T-helper 2 cell treated with Interferon-gamma antibody and Interleukin-4, amounts not matched to agents 100 ng/mL and 5 ng/mL, for 36 hours (primary cell): ENCODE data around the gene ZNF516. TPM values are rescaled to one million over a fixed set of nuclear protein-coding genes. Genes with fewer than 3 reads are reported as not detected.

Source experiments
- intact Hi-C: fragments of 100-400 bp; cut with micrococcal nuclease; formaldehyde crosslinking; loops from one replicate; pipeline ENCODE4 v1.15.1; 2023
- total RNA-seq: library from RNA; stranded (reverse); gene quantifications from 2 replicates; pipeline ENCODE4 v1.2.3, GENCODE V29; 2022

Gene ZNF516
- total RNA-seq, 1 donor from 2014 or later = 2.2 TPM

DNA sequence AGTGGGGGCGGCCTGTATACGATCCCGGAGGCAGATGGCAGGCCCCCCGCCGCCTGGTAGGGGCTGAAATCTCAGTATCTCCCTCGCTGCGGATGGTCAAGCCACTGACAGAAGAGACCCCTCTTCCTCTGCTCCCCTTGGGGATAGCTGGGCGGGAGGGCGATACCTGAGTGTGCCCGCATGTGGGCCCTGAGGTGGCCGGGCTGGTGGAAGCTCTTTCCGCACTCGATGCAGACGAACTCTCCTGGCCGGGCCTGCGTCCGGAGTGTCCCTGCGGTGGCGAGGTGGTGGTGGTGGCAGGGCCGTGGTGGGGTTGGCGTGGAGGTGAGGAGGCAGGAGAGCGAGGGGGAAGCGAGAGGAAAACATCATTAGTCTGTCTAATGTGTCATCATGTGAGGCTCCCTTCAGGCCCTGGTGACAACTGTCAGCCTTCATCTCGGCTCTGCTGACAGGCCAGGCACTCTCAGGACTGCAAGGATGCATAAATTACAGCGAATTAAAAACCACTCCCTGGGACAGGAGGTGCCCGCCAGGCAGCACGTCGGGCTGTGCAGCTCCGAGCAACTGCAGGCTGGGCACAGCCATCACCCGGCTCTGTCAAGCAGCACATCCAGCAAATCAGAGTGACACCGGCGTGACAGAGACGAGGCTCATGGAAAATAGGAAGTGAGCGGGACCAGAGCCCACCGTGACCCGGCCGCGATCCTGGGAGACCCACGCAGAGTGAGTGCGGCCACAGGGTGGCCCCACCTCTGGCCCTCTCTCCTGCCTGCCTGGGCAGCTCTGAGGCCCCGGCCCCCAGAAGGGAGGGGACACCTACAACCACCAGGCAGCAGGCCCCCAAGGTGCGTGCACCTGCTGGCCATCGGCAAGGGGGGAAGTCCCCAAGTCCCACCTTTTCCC, 123.5 kb downstream of the ZNF516 start:
- intact Hi-C loops = loop anchor here (5.0 kb wide), 1 partner anchor 121 kb away; no protein-coding TSS in a partner anchor

DNA sequence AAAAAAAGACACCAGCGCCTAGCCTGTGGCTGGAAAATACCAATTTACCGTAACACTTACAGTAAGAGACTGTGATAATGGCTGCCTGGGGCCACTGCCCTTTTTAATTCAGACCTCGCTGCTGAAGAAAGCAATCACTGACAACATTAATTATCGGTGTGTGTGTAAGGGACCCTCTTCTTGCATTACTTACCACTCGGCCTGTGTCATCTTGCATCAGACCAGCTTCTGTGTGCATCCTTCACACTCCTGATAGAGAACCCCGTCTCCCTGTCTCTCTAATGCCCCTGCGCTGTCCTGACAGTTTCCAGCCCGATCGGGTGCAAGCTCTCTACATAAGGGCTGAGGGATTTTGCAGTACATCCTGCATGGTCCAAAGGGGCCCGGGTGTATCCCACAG, 124.4 kb downstream of the ZNF516 start:
- intact Hi-C loops = loop anchor here (5.0 kb wide), 1 partner anchor 122 kb away; no protein-coding TSS in a partner anchor

DNA sequence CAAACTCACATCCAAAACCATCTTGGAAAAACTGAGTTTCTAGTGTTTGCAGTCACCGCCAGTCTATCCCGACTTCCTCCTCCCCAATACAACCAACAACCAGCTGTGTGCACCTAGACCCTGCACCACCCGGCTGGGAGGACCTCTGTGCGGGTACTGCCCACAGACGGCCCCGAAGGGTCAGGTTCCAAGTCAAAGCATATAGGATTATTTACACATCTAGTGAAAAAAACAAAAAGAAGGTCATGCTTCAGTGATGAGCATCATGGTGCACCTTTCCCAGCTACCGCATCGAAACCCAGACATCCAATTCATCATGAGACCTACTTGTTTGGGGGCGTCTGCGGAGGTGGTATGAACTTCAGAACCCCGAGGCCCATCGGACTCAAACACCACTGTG, 124.8 kb downstream of the ZNF516 start:
- intact Hi-C loops = loop anchor here (5.0 kb wide), 1 partner anchor 122 kb away; no protein-coding TSS in a partner anchor

DNA sequence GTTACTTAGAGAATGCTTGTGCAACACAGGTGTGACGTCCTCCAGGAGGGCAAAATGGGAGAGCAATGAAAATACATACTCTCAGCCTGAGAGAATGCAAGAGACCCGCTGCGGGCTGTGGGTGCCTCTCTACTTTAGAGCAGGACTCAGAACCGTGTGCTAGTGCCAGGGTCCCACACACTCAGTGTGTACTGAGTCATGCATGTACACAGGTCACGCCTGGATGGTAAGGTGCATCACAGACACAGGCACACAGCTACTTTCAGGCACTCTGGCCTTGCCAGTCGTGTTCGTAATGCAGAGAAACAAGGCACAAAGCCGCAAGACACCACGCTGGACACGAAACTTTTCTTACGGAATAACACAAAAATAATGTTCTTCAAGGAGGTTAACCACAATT, 125.3 kb downstream of the ZNF516 start:
- intact Hi-C loops = loop anchor here (5.0 kb wide), 1 partner anchor 123 kb away; no protein-coding TSS in a partner anchor

DNA sequence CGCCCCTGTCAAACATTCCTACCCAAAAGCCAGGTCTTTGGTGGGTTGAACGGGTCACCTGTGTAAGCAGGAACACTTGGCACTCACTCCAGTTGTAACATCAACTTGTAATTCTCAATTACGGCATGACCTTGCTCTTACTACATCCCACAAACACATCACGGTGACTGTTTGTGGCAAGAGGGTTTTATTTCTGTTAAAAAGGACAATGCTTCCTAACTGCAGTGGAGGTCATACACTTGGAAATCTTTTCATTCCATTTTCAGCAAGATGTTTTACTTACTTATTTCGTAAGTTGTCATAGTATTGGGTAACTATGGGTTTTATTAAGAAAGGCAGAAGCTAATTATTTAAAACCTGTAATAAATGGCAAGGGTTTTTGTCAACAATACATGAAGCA, 126.1 kb downstream of the ZNF516 start:
- intact Hi-C loops = no loop called here

DNA sequence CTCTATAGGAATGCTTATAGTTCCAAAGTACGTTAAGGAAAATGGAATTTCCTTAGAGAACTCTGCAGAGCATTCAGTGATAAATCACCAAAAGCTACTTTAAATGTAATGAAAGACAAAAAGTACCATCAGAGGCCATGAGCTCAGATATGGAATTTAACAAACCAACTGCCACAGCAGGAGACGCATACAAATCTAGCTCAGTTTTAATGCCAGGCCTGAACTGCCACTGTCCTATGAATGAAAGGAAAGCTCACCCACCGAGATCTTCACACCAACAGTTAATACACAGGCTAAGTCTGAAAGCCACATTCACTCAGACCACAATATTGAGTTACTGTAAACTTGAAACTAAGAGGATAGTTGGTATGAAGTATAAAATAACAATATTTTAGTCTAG, 126.8 kb downstream of the ZNF516 start:
- intact Hi-C loops = no loop called here

DNA sequence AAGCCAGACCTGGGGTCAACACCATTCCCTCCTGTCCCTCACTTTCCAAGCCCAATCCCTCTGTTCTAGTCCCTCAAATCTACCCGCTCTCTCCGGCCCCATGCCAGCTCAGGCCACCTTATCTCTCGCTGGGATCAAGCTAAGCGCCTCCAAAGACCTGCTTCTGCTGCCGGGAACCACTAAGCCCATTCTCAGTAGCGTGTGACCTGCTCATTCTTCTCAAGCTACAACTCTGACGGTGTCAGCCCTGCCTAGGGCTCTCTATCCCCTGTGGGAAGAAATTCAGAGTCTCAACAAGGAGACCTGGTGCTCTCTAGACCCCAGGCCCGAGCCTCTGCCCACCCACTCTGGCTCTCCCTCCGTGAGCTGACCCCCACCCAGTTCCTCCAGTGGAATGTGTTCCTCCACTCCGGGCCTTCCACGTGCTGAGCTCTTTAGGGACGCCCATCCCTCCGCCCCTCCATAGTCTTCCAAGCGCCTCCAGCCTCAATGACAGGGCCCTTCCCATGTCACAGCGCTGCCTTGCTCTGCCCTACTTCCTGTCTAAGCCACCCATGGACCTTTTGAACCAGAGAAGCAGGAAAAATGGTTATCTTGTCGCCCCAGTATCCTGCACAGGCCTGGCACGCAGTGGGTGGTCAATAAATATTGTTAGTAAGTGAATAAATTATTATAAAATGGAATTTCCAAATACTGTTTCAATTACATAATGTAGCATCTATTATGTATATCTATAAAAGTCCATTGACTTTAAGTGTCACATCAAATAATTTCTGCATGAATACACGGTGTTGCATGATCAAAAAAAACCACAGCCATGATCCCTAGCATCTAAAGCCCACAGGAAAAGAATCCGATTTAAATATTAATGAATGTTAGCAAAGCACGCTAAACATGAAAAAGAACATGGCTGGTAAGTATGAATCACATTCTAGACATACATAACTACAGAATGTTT, 127.6 kb downstream of the ZNF516 start:
- intact Hi-C loops = no loop called here

DNA sequence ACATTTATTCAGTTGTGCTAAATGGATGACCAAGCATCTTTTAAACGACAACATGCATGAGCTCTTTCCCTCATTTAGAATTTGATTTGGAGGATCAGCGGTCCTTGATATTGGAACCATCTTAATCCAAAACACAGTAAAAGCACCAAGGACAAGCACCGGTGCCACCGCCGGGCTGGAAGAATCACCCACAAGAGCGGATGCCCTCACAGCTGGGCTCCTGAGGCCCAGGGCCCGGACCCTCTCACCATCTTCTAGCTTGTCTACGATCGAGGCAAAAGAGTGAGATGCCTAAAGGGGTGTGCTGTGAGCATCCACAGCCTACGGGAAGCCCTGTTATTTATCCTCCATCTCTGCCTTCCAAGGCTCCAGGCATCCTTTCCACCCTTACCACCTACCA, 129.5 kb downstream of the ZNF516 start:
- intact Hi-C loops = no loop called here

DNA sequence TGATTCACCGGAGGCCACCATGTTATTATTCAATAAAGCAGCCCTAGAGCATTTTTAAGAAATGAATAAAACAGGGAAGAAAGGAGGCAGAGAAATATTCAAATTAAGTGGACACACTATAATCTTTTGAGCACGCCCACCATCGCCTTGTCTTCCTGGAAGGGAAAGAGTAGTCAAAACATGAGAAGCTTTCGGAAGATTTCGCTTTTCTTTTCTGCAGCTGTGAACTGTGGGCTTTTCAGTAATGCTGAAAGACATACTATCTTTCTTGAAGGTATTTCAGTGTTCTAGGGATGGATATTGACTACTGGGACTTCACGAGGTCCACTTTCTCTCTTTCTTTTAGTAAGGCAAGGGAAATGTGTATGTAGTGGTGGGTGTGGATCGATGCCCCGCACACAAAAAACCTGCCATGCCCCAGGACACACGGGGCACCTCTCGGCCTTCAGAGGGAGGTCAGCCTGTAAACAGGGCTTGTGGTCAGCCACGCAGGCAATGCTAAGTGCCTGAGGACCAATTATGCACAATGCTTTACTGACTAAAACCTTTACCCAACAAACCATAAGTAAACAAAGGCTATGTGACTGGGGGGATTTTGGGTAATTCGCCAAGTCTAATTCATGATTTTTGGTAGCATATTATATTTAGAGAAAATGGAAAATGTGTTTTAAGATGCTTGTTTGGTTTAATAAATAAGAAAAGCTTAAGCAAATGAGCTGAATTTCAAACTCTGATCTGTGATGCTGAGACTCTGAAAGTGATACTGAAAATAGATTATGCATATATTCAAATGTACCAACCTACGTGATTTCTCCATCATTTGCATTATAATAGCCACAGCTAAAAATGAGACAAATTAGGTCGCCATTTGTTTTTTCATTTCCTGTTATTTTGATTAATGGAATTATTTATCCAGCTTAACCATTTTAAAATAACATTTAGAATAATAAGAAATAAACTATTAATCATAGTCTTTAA, 130.5 kb downstream of the ZNF516 start:
- intact Hi-C loops = no loop called here

DNA sequence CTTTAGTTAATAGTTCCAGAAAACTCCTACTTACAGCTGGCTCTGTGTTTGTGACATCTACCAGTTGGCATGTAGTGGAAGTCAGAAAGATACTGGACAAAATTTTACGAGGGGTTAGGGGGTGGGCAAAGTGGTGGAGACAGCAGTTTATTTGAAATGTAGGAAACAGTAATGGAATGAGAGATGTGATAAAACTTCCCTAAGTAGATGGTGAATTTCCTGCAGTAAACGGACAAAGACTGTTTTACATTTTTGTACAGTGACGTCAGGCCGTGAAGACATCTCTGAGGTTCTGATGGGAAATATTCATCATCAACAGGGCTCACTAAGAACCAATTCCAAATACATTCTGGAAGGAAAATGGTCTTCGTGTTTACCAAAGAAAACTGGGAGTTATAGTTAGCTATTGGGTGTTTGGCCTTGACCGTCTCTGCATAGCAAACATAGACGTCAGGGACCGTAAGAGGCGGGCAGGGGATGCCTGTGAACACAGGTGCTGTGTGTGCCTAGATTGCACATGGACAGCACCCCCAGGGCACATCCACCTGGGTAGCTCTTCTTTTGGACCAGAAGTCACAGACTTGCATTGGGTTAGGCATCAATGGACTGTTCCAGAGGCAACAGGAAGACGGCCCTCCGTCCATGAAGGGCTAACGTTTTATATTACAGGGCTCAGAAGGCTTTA, 131.5 kb downstream of the ZNF516 start:
- intact Hi-C loops = no loop called here

DNA sequence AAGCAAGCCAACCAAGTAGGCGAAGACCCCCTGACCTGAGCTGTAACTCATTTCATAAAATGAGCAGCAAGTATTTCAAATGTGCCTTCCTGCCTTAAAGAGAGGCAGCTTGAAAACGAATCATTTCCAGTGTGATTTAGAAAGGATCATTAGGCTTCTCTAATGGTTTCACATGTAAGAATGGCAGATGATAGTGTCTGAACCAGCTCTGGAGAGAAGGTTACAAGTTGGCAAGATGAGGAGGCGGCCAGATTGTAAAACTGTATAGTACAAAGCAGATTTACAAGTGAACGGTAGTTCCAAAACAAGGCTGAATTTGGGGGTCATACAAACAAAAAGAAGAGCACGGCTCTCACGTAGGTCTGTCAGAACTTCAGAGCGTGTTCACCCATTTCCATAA, 132.4 kb downstream of the ZNF516 start:
- intact Hi-C loops = no loop called here

DNA sequence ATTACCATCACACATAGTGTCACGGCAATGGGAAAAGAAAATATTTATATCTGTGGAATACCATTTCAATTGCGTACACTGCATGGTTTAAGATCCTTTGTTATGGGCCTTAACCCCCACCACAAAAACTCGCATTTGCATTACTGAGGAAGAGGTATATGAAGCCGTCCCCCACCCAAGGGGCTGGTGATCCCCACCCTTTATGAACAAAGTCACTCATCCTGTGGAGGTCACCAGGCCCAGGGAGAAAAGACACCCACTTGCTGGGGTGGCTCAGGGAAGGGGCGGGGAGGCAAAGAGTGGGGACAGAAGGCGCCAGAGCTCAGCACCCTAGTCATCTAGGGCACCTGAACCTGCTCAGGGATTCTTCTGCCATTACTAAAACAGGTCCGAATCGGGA, 133.8 kb downstream of the ZNF516 start:
- intact Hi-C loops = no loop called here

DNA sequence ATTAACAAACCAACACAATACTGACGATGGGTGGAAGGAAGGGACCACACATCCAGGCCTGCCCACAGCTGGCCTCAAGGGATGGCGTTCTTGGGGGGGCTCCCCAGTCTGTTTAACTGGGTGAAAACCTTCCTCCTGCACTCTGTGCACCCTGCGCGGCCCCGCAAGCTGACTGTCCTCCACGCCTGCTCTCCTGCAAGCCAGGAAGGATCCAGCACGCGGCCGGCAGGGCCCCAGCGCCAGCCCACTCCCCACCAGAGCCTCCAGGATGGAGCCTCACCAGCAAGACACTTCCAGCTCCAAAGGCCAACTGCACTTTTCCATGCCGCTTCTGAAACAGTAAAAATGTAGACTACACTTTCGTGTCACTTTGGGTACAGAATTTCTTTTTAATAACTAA, 135.1 kb downstream of the ZNF516 start:
- intact Hi-C loops = no loop called here

DNA sequence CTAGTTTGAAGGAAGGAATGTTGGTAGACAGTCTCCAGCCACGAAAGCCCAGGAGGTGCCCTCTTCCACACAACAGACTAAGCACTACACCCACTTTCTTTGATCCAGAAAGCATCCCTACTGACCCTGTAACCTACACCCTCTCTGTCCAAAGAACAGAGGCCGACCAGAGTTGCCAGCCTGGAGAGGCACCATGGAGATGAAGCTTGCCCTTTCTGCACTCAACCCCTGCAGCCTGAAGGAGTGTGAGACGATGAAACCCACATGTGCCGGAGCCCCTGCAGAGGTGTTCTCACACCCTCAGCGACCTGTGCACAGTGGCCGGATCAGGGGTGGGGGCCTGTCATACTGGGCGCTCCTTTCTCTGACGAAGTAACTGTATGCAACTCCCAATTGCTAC, 136.3 kb downstream of the ZNF516 start:
- intact Hi-C loops = no loop called here

DNA sequence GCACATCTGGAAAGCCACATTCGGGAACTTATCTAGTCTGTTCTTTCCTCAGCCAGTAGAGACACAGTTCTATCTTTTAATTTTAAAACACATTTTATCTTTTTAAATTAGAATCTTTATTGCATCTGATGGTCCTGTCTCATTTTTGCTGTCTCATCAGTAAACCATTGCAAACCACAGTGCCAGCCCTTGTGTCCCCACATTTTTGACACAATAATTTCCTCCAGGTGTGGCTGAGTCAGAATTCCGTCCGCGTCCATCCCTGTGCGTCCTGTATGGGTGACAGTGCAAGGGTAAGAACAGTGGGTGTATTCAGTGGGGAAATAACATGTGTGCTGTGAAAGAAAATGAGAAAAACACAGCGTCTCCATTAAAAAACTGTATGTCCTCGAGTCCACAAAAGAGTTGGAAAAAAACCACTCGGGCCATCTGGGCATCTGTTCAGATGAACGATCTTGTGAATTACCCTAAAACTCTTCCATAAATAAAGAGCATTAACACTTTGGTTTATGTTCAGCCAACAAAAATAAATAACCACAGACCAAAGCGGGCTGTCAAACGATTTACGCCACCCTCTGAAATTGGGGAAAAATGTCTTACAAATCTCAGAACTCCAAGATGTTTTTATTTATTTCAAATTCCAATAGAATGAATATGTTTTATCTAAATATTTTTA, 137.3 kb downstream of the ZNF516 start:
- intact Hi-C loops = no loop called here

DNA sequence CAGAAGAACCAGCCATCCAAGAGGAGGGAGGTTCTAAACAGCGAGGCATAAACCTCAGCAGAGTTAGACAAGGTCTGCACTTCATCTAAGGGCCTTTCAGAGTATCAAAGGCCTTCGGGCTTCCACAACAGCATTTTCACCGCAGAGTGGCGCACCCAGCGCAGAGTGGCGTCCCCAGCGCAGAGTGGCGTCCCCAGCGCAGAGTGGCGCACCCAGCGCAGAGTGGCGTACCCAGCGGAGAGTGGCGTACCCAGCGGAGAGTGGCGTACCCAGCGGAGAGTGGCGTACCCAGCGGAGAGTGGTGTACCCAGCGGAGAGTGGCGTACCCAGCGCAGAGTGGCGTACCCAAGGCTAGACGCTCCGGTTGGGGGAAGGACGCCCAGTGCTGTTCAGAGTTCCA, 137.9 kb downstream of the ZNF516 start:
- intact Hi-C loops = no loop called here

DNA sequence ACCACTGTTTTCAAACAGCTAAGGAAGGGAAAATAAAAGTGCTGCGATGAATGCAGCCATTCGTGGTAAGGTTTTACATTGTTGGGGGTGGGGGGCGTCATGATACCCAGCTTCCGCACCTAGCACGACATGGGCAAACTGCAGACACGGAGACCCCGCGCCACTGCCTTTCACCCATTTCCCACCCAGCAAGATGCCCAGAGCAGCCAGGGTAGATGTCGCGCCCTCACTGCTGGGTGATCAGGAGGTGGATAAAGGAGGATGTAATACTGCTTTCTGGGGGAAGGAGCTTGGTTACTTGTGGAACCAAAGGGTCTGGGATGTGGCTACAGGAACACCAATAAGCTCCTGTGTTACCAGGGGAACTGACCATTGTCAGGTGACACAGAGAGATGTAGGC, 138.4 kb downstream of the ZNF516 start:
- intact Hi-C loops = no loop called here

DNA sequence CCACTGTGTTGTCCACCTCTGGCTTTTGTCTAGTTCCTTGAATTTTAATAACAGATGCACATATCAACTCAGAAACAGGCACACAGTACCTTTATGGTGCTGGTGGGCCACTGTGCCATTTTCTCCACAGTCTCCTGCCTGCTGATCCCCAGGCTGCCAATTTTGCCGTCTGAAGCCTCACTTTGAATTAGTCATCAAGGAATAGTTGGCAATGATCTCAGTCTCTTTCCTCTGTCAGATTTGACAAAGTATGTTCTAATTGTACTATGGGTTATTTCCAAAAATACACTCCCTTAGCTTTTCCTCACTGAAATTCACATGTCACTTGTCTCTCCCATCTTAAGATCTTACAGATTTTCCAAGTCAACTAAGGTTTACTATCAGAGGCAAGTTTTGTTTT, 140.7 kb downstream of the ZNF516 start:
- intact Hi-C loops = no loop called here

DNA sequence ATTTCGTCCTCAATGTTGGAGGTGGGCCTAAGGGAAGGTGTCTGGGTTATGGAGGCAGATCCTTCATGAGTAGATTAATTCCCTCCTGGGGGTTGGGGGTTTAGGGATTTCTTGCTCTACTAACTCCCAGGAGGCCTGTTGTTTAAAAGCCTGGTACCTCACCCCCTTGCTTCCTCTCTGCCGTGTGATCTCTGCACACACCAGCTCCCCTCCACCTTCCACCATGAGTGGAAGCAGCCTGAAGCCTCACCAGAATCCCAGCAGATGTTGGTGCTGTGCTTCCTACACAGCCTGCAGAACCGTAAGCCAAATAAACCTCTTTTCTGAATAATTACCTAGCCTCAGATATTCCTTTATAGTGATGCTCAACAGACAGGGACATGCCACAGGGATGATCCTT, 141.5 kb downstream of the ZNF516 start:
- intact Hi-C loops = no loop called here

DNA sequence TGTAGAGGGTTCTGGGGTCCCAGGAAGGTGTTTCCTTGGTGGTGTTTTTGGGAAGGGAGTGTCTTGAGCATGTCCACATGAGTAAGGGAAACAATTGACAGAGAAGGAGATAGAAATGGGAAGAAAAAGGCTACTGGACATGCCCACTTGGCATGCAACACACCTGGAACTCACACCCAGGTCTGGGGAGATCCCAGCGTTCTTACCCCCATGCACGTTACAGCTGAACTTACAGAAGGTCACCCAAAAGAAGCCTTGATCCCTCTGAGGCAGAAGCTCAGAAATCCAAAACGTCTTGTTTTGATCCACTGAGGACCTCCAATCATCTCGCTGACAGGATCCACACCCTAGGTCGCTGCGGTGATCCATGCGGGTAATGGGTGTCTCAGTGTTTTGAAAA, 142.0 kb downstream of the ZNF516 start:
- intact Hi-C loops = no loop called here
